NCI-H526 treated with DMSO at 0.1 percent for 48 hours (cell line): ENCODE results near the gene CCR2.

ENCODE experiments used
- DNase-seq: peaks from one replicate; lab custom pipeline; 2025; lab: John Stamatoyannopoulos, UW

The CCR2 gene

GRCh38 chr3:46405301-46406019, 51.5 kb downstream of the CCR2 start:
- no peak for DNase-seq

GRCh38 chr3:46406443-46406787, 52.5 kb downstream of the CCR2 start:
- no peak for DNase-seq

- no peak for DNase-seq
Measured at GRCh38 chr3:46406788-46407611, 53.1 kb downstream of the CCR2 start, which contains the start of the genes CCR5AS and CCRL2. Gene CCR5AS, minus strand, starts transcription at chr3:46407066. Gene CCRL2, plus strand, starts transcription at chr3:46407259. Its CDS starts 821 bp downstream, at chr3:46408080.

- DNase-seq: no peak
Measured at GRCh38 chr3:46407970-46408369, 54.1 kb downstream of the CCR2 start.

GRCh38 chr3:46408853-46409252, 54.9 kb downstream of the CCR2 start:
- DNase-seq: no peak

- no peak for DNase-seq
Measured at GRCh38 chr3:46409739-46410489, 56.0 kb downstream of the CCR2 start.
